ENCODE results near the gene KDR.

DNA sequence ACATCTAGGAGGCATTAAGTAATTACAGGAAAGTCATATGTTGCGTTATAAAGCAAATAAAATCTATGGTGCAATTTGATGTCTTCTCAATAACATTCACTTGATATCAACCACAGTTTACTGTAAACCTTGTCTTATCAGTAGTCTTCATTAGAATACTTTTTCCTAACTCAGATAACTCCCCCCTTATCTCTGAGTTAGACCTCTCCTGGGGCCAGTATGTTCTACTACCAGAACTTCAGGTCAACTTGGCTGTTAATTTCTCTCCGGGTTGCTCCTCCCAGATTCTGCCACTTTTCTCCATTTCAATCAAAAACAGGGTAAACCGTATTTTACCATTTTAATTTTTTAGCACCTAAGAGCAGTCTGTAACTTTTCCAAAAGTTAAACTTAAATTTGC, 50.0 kb downstream of the KDR start:
- TF ChIP-seq EZH2 (IDR thresholded peaks at IDR 0.05; ENCODE audit: borderline replicate concordance, low read depth, low read length, severe bottlenecking): no peak
- TF ChIP-seq, protein P1, sequence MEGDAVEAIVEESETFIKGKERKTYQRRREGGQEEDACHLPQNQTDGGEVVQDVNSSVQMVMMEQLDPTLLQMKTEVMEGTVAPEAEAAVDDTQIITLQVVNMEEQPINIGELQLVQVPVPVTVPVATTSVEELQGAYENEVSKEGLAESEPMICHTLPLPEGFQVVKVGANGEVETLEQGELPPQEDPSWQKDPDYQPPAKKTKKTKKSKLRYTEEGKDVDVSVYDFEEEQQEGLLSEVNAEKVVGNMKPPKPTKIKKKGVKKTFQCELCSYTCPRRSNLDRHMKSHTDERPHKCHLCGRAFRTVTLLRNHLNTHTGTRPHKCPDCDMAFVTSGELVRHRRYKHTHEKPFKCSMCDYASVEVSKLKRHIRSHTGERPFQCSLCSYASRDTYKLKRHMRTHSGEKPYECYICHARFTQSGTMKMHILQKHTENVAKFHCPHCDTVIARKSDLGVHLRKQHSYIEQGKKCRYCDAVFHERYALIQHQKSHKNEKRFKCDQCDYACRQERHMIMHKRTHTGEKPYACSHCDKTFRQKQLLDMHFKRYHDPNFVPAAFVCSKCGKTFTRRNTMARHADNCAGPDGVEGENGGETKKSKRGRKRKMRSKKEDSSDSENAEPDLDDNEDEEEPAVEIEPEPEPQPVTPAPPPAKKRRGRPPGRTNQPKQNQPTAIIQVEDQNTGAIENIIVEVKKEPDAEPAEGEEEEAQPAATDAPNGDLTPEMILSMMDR (IDR thresholded peaks at IDR 0.05; ENCODE audit: borderline replicate concordance, extremely low read depth, low read length, poor library complexity, severe bottlenecking): no peak

Data from DND-41 (cell line).